SKM-1 (cell line): ENCODE measurements around the gene TWNK.
"Not testable (repeated sequence)": the region's sequence is repeated elsewhere in the genome, so short reads cannot be mapped to it uniquely, and the experiment has no call there.

ENCODE experiments used
- DNase-seq: peaks from one replicate; lab custom pipeline; 2025; ENCODE audit not compliant: unreplicated experiment; lab: John Stamatoyannopoulos, UW

TWNK gene

DNA sequence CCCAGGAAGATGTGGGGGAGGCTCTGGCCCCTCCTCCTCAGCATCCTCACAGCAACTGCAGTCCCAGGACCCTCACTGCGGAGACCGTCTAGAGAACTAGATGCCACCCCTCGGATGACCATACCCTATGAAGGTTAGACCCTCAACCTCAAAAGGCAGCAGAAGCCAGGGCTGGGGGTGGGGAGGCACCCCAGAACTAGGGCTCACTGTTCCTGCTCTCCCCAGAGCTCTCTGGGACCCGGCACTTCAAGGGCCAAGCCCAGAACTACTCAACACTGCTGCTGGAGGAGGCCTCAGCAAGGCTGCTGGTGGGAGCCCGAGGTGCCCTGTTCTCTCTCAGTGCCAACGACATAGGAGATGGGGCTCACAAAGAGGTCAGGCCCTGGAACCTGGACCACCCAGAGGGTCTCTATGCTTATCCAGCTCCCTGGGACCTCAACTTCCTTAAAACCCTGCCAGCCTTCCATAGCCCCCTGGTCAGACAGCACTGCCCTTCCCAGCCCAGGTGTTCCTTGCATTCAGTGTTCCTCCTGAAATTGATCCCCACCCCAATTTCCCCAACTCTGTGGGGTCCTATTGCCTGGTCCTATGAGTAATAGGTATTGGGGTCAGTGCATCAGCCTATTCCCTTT is 14.3 kb upstream of the TWNK start:
- no peak for DNase-seq

DNA sequence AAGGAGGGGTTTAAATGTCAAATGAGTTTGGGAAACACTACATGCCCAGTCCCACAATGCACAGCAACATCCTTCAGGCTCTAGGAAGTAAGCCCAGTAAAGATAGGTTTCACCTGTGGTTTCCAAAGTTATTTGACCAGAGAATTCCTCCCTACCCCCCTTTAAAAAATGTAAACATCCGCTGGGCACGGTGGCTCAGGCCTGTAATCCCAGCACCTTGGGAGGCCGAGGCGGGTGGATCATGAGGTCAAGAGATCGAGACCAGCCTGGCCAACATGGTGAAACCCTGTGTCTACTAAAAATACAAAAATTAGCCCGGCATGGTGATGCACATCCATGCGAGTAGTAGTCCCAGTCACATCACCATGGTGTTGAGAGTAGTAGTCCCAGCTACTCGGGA is 11.9 kb upstream of the TWNK start:
- not testable (repeated sequence) for DNase-seq

DNA sequence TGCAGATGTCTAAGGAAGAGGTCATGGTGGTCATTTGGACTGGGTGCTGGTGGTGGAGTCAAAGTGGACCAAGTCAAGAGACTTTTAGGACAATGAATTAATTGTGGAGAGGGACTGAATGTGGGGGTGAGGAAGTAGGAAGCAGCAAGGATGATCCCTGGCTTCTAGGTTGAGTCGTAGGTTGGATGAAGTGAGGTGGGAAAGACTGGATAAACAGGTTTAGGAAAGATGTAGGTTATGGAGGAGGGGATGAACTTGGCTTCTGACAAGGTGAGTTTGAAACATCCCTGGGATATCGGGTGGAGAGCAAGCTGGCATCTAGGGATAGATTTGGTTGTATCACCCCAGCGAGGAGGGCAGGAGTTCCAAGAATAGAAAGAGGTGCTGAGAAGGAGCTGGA is 10.4 kb upstream of the TWNK start:
- no peak for DNase-seq

DNA sequence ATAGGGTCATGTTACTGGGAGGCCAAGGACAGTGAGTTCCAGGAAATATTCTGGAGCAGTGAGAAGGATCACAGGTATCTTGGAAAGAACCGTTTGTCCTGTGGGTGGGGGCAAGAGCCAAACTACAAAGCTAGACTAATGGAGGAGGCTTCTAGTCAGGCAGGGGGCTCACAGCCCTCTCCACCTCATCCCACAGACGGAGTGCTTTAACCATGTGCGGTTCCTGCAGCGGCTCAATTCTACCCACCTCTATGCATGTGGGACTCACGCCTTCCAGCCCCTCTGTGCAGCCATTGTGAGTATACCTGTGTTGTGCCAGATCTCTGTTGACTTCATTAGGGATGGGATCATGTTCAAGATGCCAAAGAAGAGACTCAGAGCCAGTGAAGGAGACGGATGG is 9.9 kb upstream of the TWNK start:
- no peak for DNase-seq

DNA sequence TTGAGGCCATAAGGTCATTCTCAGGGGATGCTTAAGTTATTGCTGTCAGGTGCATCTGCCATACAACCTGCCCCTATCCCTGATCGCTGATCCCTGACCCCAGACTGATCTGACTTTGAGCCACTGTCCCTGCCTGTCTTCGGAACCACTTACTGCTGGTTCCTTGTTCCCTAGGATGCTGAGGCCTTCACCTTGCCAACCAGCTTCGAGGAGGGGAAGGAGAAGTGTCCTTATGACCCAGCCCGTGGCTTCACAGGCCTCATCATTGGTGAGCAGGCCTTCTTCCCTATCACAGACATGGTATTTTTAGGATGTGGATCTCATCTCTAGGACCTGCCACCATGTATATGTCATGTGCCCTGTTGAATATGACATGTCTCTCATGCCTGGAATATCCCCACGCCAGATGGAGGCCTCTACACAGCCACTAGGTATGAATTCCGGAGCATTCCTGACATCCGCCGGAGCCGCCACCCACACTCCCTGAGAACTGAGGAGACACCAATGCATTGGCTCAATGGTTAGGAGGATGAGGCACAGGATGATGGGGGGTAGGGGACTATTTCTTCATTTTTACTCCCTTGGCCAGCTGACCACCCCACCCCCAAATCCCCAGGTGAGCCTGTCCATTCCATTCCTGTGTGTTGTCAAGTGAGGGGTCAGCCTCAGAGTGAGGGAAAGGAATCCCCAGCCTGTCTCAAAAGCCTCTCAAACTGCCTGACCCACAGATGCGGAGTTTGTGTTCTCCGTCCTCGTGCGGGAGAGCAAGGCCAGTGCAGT is 9.0 kb upstream of the TWNK start:
- DNase-seq, result no peak

DNA sequence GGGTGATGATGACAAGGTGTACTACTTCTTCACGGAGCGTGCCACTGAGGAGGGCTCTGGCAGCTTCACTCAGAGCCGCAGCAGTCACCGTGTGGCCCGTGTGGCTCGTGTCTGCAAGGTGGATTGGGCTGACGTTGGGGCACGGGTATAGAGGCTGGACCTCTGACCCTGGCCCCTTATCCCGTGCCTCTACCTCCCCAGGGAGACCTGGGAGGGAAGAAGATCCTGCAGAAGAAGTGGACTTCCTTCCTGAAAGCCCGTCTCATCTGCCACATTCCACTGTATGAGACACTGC is 8.5 kb upstream of the TWNK start:
- DNase-seq, result no peak

DNA sequence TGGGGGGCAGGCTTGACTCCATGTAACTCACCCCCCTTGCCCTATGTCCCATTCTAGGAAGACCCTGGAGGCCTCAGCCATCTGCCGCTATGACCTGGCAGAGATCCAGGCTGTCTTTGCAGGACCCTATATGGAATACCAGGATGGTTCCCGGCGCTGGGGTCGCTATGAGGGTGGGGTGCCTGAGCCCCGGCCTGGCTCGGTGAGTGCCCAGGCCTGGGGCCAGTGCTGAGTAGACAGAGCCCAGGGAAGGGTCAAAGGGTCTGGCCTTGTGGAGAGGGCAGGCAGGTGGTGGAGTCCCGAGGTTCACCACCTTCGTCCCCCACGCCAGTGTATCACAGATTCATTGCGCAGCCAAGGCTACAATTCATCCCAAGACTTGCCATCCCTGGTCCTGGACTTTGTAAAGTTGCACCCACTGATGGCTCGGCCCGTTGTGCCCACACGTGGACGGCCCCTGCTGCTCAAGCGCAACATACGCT is 7.5 kb upstream of the TWNK start:
- DNase-seq, result no peak

DNA sequence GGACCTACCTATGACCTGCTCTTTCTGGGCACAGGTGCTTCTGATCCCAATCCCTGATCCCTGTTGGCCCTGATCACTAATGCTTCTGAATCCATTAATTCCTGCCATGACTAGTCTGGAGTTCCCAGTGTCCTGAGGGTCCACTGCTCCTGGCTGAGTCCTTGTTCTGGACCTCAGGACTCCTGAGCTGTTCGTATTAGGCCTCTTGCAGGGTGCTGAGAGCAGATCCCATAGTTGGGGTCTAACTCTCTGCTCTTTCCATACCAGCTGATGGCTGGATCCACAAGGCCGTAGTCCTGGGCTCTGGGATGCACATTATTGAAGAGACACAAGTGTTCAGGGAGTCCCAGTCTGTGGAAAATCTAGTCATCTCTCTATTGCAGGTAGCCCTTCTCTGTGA is 7.0 kb upstream of the TWNK start:
- no peak for DNase-seq

DNA sequence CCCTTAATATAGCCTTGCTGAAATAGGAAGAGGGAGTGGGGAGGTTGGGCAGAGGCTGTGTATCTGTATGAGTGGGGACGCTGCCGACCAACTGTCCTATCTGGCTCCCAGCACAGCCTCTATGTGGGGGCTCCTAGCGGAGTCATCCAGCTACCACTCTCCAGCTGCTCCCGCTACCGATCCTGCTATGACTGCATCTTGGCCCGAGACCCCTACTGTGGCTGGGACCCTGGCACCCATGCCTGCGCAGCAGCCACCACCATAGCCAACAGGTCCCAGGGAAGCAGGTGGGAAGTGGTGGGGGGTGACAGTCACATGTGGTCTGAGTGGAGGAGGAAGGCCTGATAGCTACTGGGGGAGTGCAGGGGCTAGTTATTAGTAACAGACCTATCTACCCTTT is 6.6 kb upstream of the TWNK start:
- no peak for DNase-seq

DNA sequence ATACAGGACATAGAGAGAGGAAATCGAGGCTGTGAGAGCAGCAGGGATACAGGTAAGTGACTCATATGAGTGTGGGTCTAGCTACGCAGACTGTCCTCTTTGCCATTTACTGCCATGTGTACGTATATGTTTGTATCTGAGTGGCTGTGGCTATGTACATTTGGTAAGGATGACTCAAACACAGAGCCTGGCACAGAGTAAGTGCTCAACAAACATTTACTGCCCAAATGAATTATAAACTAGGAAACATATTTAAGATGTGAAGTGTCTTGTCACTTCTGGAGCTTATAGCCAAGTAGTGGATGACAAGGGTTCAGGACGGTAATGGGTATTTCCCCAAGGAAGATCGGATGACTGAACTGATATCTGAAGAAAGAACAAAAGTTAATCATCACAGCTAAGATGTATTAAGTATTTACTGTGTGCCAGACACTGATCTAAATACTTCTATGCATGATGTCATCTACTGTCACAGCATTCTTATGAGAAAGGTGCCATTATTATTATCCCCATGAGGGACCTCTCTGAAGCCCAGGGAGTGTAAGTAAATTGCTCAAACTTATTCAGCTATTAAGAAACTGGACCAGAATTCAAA is 6.1 kb upstream of the TWNK start:
- DNase-seq, result no peak

DNA sequence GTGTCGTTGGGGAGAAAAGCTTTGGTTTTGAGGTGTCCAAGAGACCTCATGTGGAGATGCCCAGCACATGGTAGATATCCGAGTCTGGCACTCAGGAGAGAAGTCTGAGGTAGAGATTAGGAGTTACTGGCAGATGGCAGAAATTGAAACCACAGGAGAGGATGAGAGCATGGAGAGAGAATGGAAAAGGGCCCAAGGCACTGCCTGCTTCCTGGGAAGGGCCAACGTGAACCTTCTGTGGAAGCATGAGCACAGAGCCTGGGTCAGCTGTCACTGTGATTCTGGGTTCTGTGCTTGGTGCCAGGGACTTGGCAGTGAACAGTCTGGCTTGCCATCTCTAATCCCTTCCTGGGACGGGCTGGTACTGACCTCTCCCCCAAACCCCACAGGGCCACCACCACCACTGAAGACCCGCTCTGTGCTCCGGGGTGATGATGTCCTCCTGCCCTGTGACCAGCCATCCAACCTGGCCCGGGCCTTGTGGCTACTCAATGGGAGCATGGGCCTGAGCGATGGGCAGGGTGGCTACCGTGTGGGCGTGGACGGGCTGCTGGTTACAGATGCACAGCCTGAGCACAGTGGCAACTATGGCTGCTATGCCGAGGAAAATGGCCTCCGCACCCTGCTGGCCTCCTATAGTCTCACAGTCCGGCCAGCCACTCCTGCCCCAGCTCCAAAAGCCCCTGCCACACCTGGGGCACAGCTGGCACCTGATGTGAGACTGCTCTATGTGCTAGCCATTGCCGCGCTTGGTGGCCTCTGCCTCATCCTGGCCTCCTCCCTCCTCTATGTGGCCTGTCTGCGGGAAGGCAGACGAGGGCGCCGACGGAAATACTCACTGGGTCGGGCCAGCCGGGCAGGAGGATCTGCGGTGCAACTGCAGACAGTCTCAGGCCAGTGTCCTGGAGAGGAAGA is 4.2 kb upstream of the TWNK start:
- no peak for DNase-seq

DNA sequence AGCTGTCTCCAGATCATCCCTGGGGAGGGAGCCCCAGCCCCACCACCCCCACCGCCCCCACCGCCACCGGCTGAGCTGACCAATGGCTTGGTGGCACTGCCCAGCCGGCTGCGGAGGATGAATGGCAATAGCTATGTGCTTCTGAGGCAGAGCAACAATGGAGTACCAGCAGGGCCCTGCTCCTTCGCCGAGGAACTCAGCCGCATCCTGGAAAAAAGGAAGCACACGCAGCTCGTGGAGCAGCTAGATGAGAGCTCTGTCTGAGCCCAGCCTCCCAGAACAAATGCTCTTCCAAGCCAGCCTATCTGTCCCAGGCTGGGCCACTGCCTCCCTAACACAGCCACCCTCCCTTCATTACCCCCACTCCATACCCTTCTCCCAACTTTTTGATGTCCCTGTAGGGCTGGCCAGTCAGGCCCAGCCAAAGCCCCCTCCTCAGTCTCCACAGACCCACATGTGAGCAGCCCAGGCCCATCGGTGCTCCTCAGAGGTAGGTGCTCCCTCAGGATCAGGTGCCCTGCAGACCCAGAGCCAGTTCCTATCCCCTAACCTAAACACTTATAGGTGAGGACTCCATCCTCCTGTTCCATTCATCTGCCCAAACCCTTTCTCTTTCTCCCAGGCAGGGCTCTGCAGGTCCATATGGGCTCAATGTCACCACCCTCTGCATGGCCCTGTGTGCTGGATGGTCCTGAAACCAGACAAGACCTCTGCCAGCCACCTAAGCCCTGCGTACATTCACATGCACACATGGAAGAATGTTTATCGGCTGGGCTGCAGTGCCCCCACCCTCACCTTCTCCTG is 3.3 kb upstream of the TWNK start:
- DNase-seq, result no peak

DNA sequence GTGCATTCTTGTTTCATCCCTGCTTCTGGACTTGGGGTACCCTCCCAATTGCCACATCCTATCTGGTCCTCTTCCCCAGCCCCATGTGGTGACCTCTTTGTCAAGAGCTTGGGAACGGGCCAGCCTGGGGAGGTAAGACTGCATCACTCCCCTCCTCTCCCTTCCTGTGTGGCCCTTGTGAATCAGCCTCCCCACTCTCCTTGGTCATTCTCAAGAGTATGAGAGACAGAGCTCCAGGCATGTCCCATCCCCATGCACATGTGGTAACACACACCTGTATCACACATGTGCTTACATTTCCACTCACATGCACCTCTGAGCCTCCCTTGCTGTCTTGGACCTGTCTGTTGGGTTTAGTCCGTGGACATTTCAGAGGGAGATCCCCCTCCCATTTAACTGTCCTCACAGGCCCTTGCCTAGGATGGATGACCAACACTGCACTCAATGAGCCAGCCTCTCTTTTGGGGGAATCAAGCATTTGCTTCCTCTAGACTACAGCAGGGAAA is 2.6 kb upstream of the TWNK start:
- DNase-seq, result no peak

DNA sequence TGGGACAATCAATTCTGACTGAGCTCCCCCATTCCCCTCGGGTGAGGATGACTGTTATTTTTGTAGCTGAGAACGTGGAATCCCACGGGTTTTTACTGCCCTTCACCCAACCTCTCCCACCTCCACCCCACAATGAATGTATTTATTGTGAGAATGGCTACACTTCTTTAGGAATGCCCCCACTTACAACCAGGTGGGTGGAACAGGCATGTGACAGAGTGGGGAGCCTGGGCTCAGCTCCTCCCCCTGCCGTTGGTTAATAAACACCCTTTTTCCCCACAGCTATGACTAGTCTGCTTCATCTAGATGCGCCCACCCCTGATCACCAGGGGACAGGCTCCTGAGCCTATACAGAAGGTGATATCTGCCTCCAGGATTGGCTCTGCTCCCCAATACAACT is 2.0 kb upstream of the TWNK start:
- DNase-seq, result no peak

DNA sequence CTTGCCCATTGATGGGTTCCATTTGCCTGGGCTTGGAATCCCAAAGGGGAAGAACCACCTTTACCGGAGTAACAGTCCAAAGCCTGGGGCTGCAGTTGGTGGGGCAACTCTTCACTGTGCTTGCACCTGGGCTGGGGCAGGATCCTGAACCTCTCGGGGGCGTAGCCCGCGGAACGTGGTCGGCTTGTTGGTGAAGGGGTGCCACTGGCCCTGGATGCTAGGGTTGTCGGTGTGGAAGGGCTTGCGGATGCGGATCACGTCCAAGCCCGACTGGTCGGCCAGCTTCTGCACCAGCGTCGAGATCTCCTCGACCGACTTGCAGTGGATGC is 756 bp upstream of the TWNK start:
- no peak for DNase-seq

DNA sequence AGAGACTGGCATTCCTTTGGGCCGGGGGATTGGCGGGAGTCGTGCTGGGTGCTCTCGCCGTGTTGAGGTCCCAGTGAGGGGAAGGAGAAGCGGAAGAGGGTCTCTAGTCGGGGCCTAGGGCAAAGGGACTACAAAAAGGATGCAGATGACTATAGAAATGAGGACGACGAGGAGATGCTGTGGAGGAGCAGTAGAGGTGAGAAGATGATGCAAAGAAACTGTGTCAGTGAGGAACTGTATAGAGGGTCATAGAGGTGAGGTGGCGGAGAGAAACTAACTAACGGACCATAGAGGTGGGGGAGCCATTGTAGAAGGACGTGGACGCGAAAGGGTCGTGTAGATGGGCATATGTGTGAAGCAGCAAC is 324 bp downstream of the TWNK start:
- no peak for DNase-seq

DNA sequence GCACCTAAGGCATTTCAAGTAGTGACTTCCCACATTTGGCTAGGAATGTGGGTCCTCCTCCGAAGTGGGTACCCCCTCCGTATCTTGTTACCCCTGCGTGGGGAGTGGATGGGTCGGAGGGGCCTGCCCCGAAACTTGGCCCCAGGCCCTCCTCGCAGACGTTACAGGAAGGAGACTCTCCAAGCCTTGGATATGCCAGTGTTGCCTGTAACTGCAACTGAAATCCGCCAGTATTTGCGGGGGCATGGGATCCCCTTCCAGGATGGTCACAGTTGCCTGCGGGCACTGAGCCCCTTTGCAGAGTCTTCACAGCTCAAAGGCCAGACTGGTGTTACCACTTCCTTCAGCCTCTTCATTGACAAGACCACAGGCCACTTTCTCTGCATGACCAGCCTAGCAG is 823 bp downstream of the TWNK start:
- no peak for DNase-seq

DNA sequence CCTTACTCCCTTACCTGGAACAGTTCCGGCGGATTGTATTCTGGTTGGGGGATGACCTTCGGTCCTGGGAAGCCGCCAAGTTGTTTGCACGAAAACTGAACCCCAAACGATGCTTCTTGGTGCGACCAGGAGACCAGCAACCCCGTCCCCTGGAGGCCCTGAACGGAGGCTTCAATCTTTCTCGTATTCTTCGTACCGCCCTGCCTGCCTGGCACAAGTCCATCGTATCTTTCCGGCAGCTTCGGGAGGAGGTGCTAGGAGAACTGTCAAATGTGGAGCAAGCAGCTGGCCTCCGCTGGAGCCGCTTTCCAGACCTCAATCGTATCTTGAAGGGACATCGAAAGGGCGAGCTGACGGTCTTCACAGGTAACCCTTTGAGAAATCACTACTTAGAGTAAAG is 1.7 kb downstream of the TWNK start:
- DNase-seq, result no peak

DNA sequence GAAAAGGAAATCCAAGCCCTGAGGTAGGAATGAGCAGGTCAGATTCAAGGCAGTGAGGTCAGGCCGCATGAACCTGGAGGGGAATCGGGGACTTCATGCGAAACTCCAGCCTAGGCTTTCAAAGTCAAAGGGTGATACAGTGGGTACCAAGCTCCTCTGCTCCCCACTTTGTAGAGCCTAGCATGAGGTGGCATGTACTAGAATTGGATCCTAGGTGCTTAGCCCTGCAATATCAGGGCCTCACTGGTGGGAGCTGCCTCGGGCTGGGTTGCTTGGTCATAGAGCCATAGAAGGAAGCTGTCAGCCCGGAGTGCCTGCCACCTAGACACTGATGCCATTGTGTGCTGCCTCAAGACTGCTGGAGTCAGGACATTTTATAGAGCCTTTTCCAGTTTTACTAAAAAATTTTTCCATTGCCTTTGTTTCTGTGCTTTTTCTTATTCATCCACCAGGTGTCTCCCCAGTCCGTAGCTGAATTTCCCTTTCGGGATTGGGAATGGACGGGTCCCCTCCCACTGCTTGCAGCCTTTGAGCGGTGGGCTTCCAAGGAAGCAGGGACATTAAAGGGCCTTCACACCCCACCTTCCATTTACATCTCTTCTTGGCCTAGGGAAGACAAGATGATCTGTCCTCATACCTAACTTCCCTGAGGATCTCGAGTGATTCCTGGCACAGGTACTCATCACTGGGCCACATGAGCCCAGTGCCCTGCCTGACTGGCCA is 6.8 kb downstream of the TWNK start:
- DNase-seq, result no peak

DNA sequence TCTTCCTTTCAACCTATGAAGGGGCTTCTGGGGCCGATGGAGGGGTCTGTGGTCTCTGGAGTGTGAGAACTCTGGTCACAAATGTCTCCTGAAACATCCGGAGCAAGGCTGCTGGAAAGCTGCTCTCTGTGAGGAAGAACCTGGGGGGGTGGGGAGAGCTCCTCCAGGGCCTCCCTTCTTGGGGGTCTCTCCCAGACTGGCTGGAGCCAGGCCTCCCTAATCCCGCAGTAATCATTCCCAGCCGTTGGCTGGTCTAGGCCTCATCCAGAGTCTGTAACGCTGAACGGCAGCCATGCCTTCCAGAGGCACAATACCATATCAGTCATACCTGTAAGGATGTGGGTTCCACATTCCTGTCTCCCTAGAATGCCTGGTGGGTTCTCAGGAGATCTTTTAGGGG is 7.8 kb downstream of the TWNK start:
- DNase-seq, result no peak
